ENCODE measurements around the gene LASP1NB.

Gene LASP1NB

GRCh38 chr17:38914741-38915638 lies 10.4 kb upstream of the LASP1NB start (continued):
- TF ChIP-seq, protein P1, sequence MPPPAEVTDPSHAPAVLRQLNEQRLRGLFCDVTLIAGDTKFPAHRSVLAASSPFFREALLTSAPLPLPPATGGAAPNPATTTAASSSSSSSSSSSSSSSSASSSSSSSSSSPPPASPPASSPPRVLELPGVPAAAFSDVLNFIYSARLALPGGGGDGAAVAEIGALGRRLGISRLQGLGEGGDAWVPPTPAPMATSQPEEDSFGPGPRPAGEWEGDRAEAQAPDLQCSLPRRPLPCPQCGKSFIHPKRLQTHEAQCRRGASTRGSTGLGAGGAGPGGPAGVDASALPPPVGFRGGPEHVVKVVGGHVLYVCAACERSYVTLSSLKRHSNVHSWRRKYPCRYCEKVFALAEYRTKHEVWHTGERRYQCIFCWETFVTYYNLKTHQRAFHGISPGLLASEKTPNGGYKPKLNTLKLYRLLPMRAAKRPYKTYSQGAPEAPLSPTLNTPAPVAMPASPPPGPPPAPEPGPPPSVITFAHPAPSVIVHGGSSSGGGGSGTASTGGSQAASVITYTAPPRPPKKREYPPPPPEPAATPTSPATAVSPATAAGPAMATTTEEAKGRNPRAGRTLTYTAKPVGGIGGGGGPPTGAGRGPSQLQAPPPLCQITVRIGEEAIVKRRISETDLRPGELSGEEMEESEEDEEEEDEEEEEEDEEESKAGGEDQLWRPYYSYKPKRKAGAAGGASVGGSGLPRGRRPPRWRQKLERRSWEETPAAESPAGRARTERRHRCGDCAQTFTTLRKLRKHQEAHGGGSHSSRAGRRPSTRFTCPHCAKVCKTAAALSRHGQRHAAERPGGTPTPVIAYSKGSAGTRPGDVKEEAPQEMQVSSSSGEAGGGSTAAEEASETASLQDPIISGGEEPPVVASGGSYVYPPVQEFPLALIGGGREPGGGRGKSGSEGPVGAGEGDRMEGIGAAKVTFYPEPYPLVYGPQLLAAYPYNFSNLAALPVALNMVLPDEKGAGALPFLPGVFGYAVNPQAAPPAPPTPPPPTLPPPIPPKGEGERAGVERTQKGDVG (CRISPR knock-in tag; IDR thresholded peaks at IDR 0.05; ENCODE audit: borderline replicate concordance), result peak; percentile 97; the same call in 1 of the 2 replicates
- TF ChIP-seq ZNF570 (CRISPR knock-in tag; IDR thresholded peaks at IDR 0.05; ENCODE audit: borderline replicate concordance) (no peak), ELF1 (CRISPR knock-in tag; IDR thresholded peaks at IDR 0.05) (no peak; the same call in 1 of the 2 replicates), MAFF (IDR thresholded peaks at IDR 0.05; ENCODE audit: low read depth, low read length) (no peak), ZNF746 (CRISPR knock-in tag; IDR thresholded peaks at IDR 0.05) (no peak), ZNF878 (CRISPR knock-in tag; IDR thresholded peaks at IDR 0.05) (no peak), MEIS1 (CRISPR knock-in tag; IDR thresholded peaks at IDR 0.05; ENCODE audit: borderline replicate concordance) (no peak), ARID2 (CRISPR knock-in tag; IDR thresholded peaks at IDR 0.05; ENCODE audit: borderline replicate concordance) (no peak), ELK4 (CRISPR knock-in tag; IDR thresholded peaks at IDR 0.05; ENCODE audit: borderline replicate concordance) (no peak), HOXD1 (CRISPR knock-in tag; IDR thresholded peaks at IDR 0.05) (0 out of 2 replicates have a peak, but pooled peaks have one; percentile 28)
- TF ChIP-seq, protein P2, sequence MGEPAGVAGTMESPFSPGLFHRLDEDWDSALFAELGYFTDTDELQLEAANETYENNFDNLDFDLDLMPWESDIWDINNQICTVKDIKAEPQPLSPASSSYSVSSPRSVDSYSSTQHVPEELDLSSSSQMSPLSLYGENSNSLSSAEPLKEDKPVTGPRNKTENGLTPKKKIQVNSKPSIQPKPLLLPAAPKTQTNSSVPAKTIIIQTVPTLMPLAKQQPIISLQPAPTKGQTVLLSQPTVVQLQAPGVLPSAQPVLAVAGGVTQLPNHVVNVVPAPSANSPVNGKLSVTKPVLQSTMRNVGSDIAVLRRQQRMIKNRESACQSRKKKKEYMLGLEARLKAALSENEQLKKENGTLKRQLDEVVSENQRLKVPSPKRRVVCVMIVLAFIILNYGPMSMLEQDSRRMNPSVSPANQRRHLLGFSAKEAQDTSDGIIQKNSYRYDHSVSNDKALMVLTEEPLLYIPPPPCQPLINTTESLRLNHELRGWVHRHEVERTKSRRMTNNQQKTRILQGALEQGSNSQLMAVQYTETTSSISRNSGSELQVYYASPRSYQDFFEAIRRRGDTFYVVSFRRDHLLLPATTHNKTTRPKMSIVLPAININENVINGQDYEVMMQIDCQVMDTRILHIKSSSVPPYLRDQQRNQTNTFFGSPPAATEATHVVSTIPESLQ (CRISPR knock-in tag; conservative IDR thresholded peaks at IDR 0.05), result no peak
- TF ChIP-seq, protein P3, sequence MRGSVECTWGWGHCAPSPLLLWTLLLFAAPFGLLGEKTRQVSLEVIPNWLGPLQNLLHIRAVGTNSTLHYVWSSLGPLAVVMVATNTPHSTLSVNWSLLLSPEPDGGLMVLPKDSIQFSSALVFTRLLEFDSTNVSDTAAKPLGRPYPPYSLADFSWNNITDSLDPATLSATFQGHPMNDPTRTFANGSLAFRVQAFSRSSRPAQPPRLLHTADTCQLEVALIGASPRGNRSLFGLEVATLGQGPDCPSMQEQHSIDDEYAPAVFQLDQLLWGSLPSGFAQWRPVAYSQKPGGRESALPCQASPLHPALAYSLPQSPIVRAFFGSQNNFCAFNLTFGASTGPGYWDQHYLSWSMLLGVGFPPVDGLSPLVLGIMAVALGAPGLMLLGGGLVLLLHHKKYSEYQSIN (CRISPR knock-in tag; IDR thresholded peaks at IDR 0.05; ENCODE audit: borderline replicate concordance), result no peak
- TF ChIP-seq, protein P4, sequence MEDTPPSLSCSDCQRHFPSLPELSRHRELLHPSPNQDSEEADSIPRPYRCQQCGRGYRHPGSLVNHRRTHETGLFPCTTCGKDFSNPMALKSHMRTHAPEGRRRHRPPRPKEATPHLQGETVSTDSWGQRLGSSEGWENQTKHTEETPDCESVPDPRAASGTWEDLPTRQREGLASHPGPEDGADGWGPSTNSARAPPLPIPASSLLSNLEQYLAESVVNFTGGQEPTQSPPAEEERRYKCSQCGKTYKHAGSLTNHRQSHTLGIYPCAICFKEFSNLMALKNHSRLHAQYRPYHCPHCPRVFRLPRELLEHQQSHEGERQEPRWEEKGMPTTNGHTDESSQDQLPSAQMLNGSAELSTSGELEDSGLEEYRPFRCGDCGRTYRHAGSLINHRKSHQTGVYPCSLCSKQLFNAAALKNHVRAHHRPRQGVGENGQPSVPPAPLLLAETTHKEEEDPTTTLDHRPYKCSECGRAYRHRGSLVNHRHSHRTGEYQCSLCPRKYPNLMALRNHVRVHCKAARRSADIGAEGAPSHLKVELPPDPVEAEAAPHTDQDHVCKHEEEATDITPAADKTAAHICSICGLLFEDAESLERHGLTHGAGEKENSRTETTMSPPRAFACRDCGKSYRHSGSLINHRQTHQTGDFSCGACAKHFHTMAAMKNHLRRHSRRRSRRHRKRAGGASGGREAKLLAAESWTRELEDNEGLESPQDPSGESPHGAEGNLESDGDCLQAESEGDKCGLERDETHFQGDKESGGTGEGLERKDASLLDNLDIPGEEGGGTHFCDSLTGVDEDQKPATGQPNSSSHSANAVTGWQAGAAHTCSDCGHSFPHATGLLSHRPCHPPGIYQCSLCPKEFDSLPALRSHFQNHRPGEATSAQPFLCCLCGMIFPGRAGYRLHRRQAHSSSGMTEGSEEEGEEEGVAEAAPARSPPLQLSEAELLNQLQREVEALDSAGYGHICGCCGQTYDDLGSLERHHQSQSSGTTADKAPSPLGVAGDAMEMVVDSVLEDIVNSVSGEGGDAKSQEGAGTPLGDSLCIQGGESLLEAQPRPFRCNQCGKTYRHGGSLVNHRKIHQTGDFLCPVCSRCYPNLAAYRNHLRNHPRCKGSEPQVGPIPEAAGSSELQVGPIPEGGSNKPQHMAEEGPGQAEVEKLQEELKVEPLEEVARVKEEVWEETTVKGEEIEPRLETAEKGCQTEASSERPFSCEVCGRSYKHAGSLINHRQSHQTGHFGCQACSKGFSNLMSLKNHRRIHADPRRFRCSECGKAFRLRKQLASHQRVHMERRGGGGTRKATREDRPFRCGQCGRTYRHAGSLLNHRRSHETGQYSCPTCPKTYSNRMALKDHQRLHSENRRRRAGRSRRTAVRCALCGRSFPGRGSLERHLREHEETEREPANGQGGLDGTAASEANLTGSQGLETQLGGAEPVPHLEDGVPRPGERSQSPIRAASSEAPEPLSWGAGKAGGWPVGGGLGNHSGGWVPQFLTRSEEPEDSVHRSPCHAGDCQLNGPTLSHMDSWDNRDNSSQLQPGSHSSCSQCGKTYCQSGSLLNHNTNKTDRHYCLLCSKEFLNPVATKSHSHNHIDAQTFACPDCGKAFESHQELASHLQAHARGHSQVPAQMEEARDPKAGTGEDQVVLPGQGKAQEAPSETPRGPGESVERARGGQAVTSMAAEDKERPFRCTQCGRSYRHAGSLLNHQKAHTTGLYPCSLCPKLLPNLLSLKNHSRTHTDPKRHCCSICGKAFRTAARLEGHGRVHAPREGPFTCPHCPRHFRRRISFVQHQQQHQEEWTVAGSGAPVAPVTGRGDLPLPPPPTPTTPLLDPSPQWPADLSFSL (CRISPR knock-in tag; IDR thresholded peaks at IDR 0.05), result peak; percentile 26; the same call in 1 of the 2 replicates

Measured in HepG2 (cell line).